GM12892 (cell line): Measurements from ENCODE around the gene TMSB10.

ENCODE experiments used
- DNase-seq: peaks from one replicate; pipeline ENCODE4 v3.0.0; 2011; ENCODE audit not compliant: insufficient read length
- FAIRE-seq: peaks from 2 replicates; lab custom pipeline; 2011; peaks lifted over from hg19 to GRCh38; lab: Jason Lieb, UNC
- POLR2A ChIP-seq: IDR thresholded peaks from 2 replicates; pipeline ENCODE4 v1.6.1; 2011; ENCODE audit warnings: low read depth, low read length, control low read depth
- POLR2AphosphoS5 ChIP-seq: IDR thresholded peaks from 2 replicates; pipeline ENCODE4 v1.6.1; 2011; ENCODE audit warnings: low read depth, low read length, control low read depth
- TAF1 ChIP-seq: IDR thresholded peaks from 2 replicates; pipeline ENCODE4 v1.6.1; 2011; ENCODE audit warnings: low read depth, mild to moderate bottlenecking, control low read depth, low read length, borderline replicate concordance

Gene TMSB10

DNA sequence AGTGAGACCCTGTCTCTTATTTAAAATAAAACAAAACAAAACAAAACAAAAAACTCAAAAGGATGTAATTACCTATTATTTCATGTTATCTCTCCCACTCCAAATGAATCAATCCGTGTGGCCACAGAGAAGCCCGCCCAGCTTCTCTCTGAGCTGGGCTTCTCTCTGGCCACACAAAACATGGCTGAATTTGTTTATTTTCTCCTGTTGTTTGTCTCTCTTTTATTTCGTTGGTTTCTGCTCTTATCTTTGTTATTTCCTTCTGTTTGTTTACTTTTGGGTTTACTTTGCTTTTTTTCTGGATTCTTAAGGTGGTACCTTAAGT is 23.1 kb upstream of the TMSB10 start:
- FAIRE-seq (no peak), DNase-seq (no peak)
- TF ChIP-seq TAF1 (no peak), POLR2AphosphoS5 (no peak), POLR2A (no peak)

- DNase-seq (no peak), FAIRE-seq (no peak)
- TF ChIP-seq TAF1 (no peak), POLR2AphosphoS5 (no peak), POLR2A (no peak)
Measured at GRCh38 chr2:84882775-84883550, 22.5 kb upstream of the TMSB10 start.

GRCh38 chr2:84884449-84884848 is 21.0 kb upstream of the TMSB10 start:
- TF ChIP-seq TAF1 (no peak), POLR2AphosphoS5 (no peak), POLR2A (no peak)
- DNase-seq (no peak), FAIRE-seq (no peak)

DNA sequence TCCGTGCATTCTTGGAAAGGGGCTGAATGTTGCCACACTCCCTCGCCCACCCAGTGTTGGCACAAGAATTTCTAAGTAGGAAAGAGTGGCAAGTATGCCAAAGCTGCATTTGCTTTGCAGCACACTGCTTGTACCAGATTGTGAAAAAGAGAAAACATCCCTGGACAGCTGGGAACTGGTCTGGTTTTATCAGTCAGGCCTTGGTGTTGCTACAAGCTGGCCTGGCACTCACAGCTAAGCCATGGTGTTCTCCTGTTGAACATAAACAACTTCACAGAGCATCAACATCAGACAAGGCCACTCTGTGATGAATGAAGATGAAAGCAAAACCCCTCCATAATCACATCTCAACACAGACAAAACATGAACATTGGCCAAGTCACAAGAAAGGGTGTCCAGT is 20.3 kb upstream of the TMSB10 start:
- TF ChIP-seq TAF1, result no peak
- TF ChIP-seq POLR2AphosphoS5, result no peak
- DNase-seq (no peak), FAIRE-seq (no peak)

GRCh38 chr2:84886791-84887190 is 18.7 kb upstream of the TMSB10 start:
- DNase-seq, result no peak
- FAIRE-seq, result no peak
- TF ChIP-seq TAF1, result no peak
- no peak for TF ChIP-seq POLR2AphosphoS5
- TF ChIP-seq POLR2A, result no peak

DNA sequence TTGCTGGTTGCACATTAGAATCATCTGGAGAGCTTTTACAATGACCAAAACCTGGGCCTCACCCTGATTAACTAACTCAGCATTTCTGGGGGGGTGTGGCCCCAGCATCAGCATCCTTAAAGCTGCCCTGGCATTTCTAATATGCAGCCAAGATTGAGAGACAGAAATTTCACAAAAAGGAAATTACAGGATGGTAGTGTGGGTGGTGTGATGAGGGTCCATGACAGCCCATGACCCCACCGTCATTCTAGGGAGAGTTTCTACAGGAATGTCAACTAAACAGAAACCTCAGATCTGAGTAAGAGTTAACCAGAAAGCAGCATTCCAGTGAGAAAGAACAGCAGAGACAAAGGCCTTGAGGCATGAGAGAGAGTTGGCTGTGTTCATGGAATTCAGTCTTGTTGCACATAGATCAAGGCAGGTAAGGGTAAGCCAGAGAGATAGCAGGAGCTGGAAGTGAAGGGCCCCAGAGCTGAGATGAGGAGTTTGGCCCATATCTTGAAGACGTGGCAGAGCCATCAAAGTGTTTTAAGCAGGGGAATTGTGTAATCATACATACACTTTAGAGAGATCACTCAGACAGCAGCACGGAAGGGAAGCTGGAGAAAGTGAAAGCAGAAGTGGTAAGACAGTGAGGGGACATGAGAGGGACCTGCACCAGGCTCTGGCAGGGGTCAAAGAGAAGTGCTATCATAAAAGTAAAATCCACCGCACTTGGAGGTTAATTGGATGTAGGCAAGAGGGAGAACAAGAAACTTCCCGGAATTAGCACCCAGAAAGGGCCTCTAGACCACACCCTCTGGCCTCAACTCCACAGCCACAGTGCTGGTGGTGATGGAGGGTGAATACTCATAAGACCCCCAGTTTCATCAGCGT is 16.8 kb upstream of the TMSB10 start:
- TF ChIP-seq TAF1 (no peak), POLR2AphosphoS5 (no peak), POLR2A (peak; percentile 38; the same call in 1 of the 2 replicates)
- DNase-seq, result no peak
- FAIRE-seq, result peak; percentile 96

DNA sequence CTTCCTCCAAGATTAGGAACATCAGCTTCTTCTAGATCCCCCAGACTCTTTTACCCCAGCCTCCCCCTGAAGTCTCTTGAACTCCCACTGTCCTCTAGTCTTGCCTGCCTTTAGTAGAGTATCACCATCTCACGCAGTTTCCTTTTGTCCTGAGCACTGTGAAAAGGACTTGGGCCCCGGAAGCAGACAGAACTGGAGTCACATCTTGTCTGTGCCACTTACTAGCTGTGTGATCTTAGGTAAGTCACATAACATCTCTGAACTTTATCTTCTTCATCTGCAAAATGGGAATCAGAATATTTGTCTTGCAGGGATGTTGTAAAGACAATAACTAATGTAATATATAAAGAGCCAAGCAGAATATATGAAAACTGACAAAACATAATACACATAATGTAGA is 16.1 kb upstream of the TMSB10 start:
- TF ChIP-seq POLR2A (no peak), TAF1 (0 out of 2 replicates have a peak, but pooled peaks have one; percentile 38), POLR2AphosphoS5 (no peak)
- no peak for DNase-seq
- FAIRE-seq, result no peak

DNA sequence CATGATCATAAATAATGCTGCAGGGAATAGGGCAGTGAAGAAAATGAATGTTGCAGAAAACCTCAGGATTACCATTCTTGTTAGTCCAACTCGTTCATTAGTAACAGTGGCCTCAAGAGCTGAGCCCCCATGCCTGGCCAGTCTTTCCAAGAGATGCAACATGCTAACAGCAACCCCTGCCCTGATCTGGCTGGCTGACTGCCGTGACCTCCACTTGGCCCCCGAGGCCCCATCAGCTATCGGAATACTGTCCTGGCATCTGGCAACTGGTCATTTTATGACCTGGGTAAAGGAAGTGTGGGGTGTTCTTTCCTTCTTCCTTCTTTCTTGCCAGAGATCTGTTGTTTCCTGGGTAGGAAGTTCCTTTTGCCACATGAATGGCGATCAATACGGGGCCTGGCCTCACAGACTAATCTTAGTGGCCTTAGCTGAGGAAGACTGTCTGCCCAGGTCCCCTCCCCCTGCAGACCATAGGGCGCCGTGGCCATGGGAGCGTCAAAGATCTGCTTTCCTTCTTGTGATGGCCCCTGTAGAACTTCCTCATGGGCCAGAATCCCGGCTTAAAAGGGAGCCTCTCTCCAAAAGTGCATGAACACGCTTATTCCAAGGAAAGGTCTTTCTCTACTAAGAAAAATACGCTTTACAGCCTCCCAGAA is 14.0 kb upstream of the TMSB10 start:
- TF ChIP-seq TAF1, result no peak
- FAIRE-seq (no peak), DNase-seq (no peak)

GRCh38 chr2:84894131-84894586 is 11.3 kb upstream of the TMSB10 start:
- no peak for DNase-seq

GRCh38 chr2:84894758-84895520 is 10.5 kb upstream of the TMSB10 start:
- DNase-seq (no peak), FAIRE-seq (no peak)
- TF ChIP-seq POLR2AphosphoS5 (no peak), POLR2A (no peak), TAF1 (no peak)

More at GRCh38 chr2:84894131-84894586, 11.3 kb upstream of the TMSB10 start:
- no peak for TF ChIP-seq POLR2AphosphoS5
- TF ChIP-seq TAF1, result no peak
- no peak for TF ChIP-seq POLR2A
- no peak for FAIRE-seq

- TF ChIP-seq POLR2AphosphoS5, result no peak
- TF ChIP-seq POLR2A, result no peak
- TF ChIP-seq TAF1, result no peak
- no peak for FAIRE-seq
- no peak for DNase-seq
Measured at GRCh38 chr2:84896567-84896966, 8.9 kb upstream of the TMSB10 start.
